Smooth muscle cell (in vitro differentiated cells): ENCODE results near the gene RPAP3. TPM values are rescaled to one million over a fixed set of nuclear protein-coding genes. Genes with fewer than 3 reads are reported as not detected.

Source experiments
- DNase-seq: peaks from one replicate; lab custom pipeline; 2025; ENCODE audit not compliant: unreplicated experiment; lab: John Stamatoyannopoulos, UW
- H2AFZ ChIP-seq: fragments of 200-600 bp; sonication (generic); 2 replicates; pipeline ENCODE4 v1.6.0; 2016; ENCODE audit warnings: antibody characterized with exemption, low read depth, mild to moderate bottlenecking
- H3F3A ChIP-seq: fragments of 200-600 bp; sonication (generic); 2 replicates; pipeline ENCODE4 v1.6.0; 2017; ENCODE audit warnings: antibody characterized with exemption, low read depth
- H3K27ac ChIP-seq: fragments of 200-600 bp; sonication (generic); 2 replicates; pipeline ENCODE4 v1.5.1; 2016; ENCODE audit warnings: low read depth, mild to moderate bottlenecking
- H3K27me3 ChIP-seq: fragments of 200-600 bp; sonication (generic); 2 replicates; pipeline ENCODE4 v1.6.1; 2016; ENCODE audit warnings: low read depth, mild to moderate bottlenecking
- H3K36me3 ChIP-seq: fragments of 200-600 bp; sonication (generic); 2 replicates; pipeline ENCODE4 v1.5.1; 2016; ENCODE audit warnings: low read depth
- H3K4me1 ChIP-seq: fragments of 200-600 bp; sonication (generic); 2 replicates; pipeline ENCODE4 v1.5.1; 2016; ENCODE audit warnings: low read depth
- H3K4me2 ChIP-seq: fragments of 200-600 bp; sonication (generic); 2 replicates; pipeline ENCODE4 v1.6.0; 2016; ENCODE audit warnings: mild to moderate bottlenecking
- H3K4me3 ChIP-seq: fragments of 200-600 bp; sonication (generic); 2 replicates; pipeline ENCODE4 v1.5.1; 2016; ENCODE audit warnings: mild to moderate bottlenecking
- H3K79me2 ChIP-seq: fragments of 200-600 bp; sonication (generic); 2 replicates; pipeline ENCODE4 v1.6.0; 2016; ENCODE audit warnings: low read depth, mild to moderate bottlenecking
- H3K9ac ChIP-seq: fragments of 200-600 bp; sonication (generic); 2 replicates; pipeline ENCODE4 v1.6.0; 2016; ENCODE audit warnings: low read depth
- H3K9me3 ChIP-seq: fragments of 200-600 bp; sonication (generic); replicated peaks from 2 replicates; pipeline ENCODE4 v1.5.1; 2016; ENCODE audit warnings: low read depth
- H4K20me1 ChIP-seq: fragments of 200-600 bp; sonication (generic); 2 replicates; pipeline ENCODE4 v1.6.0; 2016; ENCODE audit warnings: low read depth
- CTCF ChIP-seq: fragments of 200-600 bp; sonication (generic); IDR thresholded peaks from 2 replicates; pipeline ENCODE4 v1.5.1; 2017; ENCODE audit warnings: borderline replicate concordance, mild to moderate bottlenecking, antibody characterized with exemption; ENCODE audit not compliant: insufficient read depth, poor library complexity, severe bottlenecking
- WGBS: methylation state at CpG from one replicate; pipeline ENCODE4 v1.1.7; 2016; ENCODE audit warnings: low lambda C conversion rate; 5-methylcytosine and 5-hydroxymethylcytosine counted together
- polyA plus RNA-seq: library from polyadenylated mRNA; unstranded; fragments of >200 nt; fragmentation: Nextera tagmentation; extraction: Ambion mirVana; gene quantifications from 2 replicates; pipeline ENCODE4 v1.2.1, GENCODE V29; 2016
- total RNA-seq: library from RNA; depleted of rRNA; stranded (reverse); fragments of >200 nt; gene quantifications from 2 replicates; pipeline ENCODE4 v1.2.3, GENCODE V29; 2014

The RPAP3 gene
- total and polyA plus RNA-seq, 2 experiments from 2014 or later: 17.0 to 23.0 TPM

GRCh38 chr12:47748507-47748828, 42.6 kb upstream of the RPAP3 start:
- Histone ChIP-seq H3K9ac (no peak overlapping the region), H3F3A (no peaks in the 10 kb centered on the region), H3K36me3 (no peaks in the 10 kb centered on the region), H4K20me1 (no peaks in the 10 kb centered on the region), H3K27me3 (no peaks in the 10 kb centered on the region), H3K27ac (no peak overlapping the region), H3K4me2 (no peak overlapping the region), H3K4me1 (peaks cover 3% of the 10 kb centered on the region), H3K79me2 (no peaks in the 10 kb centered on the region), H2AFZ (no peak overlapping the region), H3K4me3 (no peak overlapping the region), H3K9me3 (no peaks in the 10 kb centered on the region)
- WGBS: 89% methylated on average over 1 of the region's 1 CpG
- TF ChIP-seq CTCF: no peak
- no peak for DNase-seq

DNA sequence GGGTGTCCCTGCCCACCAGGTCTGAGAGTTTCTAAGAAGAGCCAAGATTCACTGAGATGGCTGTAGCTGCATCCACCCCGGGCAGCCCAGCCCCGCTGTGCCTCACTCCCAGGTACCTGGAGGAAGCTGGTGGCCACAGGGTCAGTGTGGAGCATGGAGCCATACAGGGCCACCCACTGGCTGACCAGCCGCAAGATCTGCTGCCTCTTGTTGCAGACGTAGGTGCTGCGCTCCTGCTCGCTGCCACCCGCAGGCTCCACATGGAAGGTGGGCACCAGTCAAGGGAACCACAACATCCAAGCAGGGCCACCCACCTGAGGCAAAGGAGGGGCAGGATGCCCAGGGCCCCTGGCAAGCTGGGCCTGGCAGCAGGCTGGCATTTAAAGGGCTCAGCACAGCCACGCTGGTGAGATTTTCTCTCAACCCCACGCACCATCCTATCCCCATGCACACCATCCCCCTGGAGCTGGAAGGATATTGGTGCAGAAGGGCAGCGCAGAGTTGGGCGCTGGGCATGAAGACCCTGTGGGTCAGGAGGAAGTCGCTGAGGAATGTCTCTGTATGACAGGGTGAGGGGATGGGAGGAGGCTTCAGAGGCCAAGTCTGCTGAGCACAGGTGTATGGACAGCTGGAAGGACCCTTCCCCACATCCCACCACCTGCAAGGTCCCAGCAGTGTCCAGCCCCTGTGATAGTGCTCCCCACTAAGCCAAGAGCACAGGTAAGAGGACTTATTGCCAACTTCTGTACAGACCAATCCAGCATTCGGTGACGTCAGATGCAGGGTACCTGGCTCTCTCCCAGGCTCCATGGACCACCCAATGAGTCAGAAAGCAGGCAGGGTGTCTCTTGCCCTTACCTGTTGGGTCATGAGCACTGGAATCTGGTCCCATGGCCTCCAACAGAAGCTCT, 42.0 kb upstream of the RPAP3 start:
- DNase-seq: no peak
- H3K79me2 ChIP-seq: no peaks in the 10 kb centered on the region
- H3K4me1 ChIP-seq: no peaks in the 10 kb centered on the region
- H3K9ac ChIP-seq: no peak overlapping the region
- no peak overlapping the region for H3K4me2 ChIP-seq
- no peaks in the 10 kb centered on the region for H3K27me3 ChIP-seq
- H3K9me3 ChIP-seq: no peaks in the 10 kb centered on the region
- 97% methylated on average over 14 of the region's 14 CpGs for WGBS
- no peak for TF ChIP-seq CTCF
- no peak overlapping the region for H3K4me3 ChIP-seq
- no peaks in the 10 kb centered on the region for H3F3A ChIP-seq
- no peaks in the 10 kb centered on the region for H3K36me3 ChIP-seq
- no peaks in the 10 kb centered on the region for H4K20me1 ChIP-seq
- no peak overlapping the region for H3K27ac ChIP-seq
- H2AFZ ChIP-seq: no peak overlapping the region

DNA sequence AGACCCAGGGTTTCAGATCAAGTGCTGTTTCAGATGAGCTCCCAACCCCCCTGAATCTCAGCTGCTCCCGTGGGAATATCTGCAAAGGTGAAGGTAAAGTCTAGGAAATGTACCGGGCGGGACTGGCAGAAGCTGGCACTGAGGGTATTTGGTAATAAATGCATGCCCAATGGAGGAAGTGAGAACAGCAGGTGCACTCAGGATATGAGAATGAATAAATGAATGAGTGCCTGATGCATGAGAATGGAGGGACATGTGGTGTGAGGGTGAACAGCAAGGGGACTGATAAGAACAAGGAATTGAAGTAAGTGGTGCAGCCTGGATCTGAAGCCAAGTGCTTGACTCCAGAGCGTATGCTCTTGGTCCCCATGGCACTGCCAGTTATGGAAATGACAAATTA, 41.3 kb upstream of the RPAP3 start:
- no peaks in the 10 kb centered on the region for H3K79me2 ChIP-seq
- no peak overlapping the region for H2AFZ ChIP-seq
- DNase-seq: no peak
- no peaks in the 10 kb centered on the region for H3K36me3 ChIP-seq
- no peak overlapping the region for H3K9ac ChIP-seq
- WGBS: 93% methylated on average over 4 of the region's 4 CpGs
- H3K27me3 ChIP-seq: no peaks in the 10 kb centered on the region
- H4K20me1 ChIP-seq: no peaks in the 10 kb centered on the region
- H3K27ac ChIP-seq: no peak overlapping the region
- H3K4me2 ChIP-seq: no peak overlapping the region
- no peaks in the 10 kb centered on the region for H3F3A ChIP-seq
- H3K9me3 ChIP-seq: no peaks in the 10 kb centered on the region
- no peak for TF ChIP-seq CTCF
- H3K4me1 ChIP-seq: no peaks in the 10 kb centered on the region
- H3K4me3 ChIP-seq: no peak overlapping the region

DNA sequence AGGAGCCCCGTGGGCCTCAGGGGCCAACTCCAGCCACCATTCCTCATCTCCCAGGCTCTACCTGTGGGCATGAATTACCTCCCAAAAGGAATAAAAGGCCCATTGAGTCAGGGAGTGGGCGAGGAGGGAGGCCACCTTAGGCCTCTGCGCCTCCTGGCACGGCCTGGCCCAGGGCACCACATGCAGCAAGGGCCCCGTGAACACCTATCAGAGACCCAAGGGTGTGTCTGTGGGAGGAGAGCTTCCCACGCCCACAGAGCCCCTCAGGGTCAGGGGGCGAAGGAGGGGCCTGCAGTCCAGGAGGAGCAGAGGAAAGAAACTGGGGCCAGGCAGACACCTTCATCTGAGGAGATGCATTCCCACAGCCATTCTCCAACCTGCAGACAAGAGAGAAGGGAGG, 40.7 kb upstream of the RPAP3 start:
- no peak for TF ChIP-seq CTCF
- DNase-seq: no peak
- Histone ChIP-seq H3F3A (no peaks in the 10 kb centered on the region), H3K9me3 (no peaks in the 10 kb centered on the region), H3K27me3 (no peaks in the 10 kb centered on the region), H3K9ac (no peak overlapping the region), H3K36me3 (no peaks in the 10 kb centered on the region), H3K27ac (no peak overlapping the region), H3K4me2 (no peak overlapping the region), H3K4me3 (no peak overlapping the region), H3K79me2 (no peaks in the 10 kb centered on the region), H2AFZ (no peak overlapping the region), H4K20me1 (no peaks in the 10 kb centered on the region), H3K4me1 (peaks cover 4% of the 10 kb centered on the region)
- WGBS: 95% methylated on average over 7 of the region's 7 CpGs
